Gastroesophageal sphincter (tissue), 4 donors: Measurements from ENCODE around the gene PDPN. TPM values are rescaled to one million over a fixed set of nuclear protein-coding genes. Genes with fewer than 3 reads are reported as not detected.

Experiments used
- ATAC-seq: fragments of 150-250 bp; one replicate; pipeline ENCODE4 v1.9.1; 2016; ENCODE audit warnings: mild to moderate bottlenecking, moderate library complexity
- H3K27ac ChIP-seq, 4 donors: fragments of 200-600 bp; sonication (generic) in 3 of 4; 1 replicate in 3 of 4; 2 replicates in 1 of 4; pipeline ENCODE4 v1.5.1; 2016 to 2019
- H3K27me3 ChIP-seq: fragments of 200-600 bp; sonication (generic); one replicate; pipeline ENCODE4 v1.5.1; 2019
- H3K36me3 ChIP-seq, 2 donors: fragments of 200-600 bp; sonication (generic); one replicate each; pipeline ENCODE4 v1.5.1; 2019; ENCODE audit warnings: control low read depth in 1 of 2
- H3K4me1 ChIP-seq, 3 donors: fragments of 200-600 bp; sonication (generic); 1 replicate in 2 of 3; 2 replicates in 1 of 3; pipeline ENCODE4 v1.5.1; 2016 to 2019; ENCODE audit warnings: control low read depth in 2 of 3
- H3K4me3 ChIP-seq, 2 donors: fragments of 200-600 bp; sonication (generic); one replicate each; pipeline ENCODE4 v1.5.1; 2019; ENCODE audit warnings: mild to moderate bottlenecking in 1 of 2, moderate library complexity in 1 of 2
- H3K9me3 ChIP-seq, 3 donors: fragments of 200-600 bp; sonication (generic); one replicate each; pipeline ENCODE4 v1.5.1; 2017 to 2019; ENCODE audit warnings: control low read depth in 2 of 3
- EP300 ChIP-seq: sonication (generic); formaldehyde crosslinking; IDR thresholded peaks from one replicate; pipeline ENCODE4 v1.6.1; 2017; ENCODE audit warnings: antibody characterized with exemption, mild to moderate bottlenecking
- POLR2A ChIP-seq, 2 donors: fragments of 450-650 bp; IDR thresholded peaks; one replicate each; pipeline ENCODE4 v1.6.1; 2017; ENCODE audit warnings: antibody characterized with exemption in 2 of 2, mild to moderate bottlenecking in 2 of 2, moderate library complexity in 1 of 2
- POLR2AphosphoS5 ChIP-seq: sonication (generic); formaldehyde crosslinking; IDR thresholded peaks from one replicate; pipeline ENCODE4 v1.6.1; 2017; ENCODE audit warnings: antibody characterized with exemption
- WGBS, 2 donors: methylation state at CpG; one replicate each; pipeline ENCODE4 v1.1.5; 2018; ENCODE audit warnings: low coverage in 1 of 2; 5-methylcytosine and 5-hydroxymethylcytosine counted together
- total RNA-seq, 4 donors: library from RNA; depleted of rRNA; stranded (reverse); fragments of >200 nt; gene quantifications; one replicate each; pipeline ENCODE4 v1.1.0, GENCODE V29; 2016
- TF ChIP-seq, protein P1 (sequence below), 4 experiments: fragments of 200-600 bp in 2 of 4; fragments of 450-650 bp in 2 of 4; sonication (generic) in 1 of 4; IDR thresholded peaks; one replicate each; pipeline ENCODE4 v1.5.1; 2017 to 2019; ENCODE audit warnings: antibody characterized with exemption in 4 of 4, mild to moderate bottlenecking in 2 of 4, moderate library complexity in 2 of 4

Gene PDPN
- total RNA-seq, 4 donors from 2014 or later, result 10.9 to 31.6 (median 17.3) TPM

DNA sequence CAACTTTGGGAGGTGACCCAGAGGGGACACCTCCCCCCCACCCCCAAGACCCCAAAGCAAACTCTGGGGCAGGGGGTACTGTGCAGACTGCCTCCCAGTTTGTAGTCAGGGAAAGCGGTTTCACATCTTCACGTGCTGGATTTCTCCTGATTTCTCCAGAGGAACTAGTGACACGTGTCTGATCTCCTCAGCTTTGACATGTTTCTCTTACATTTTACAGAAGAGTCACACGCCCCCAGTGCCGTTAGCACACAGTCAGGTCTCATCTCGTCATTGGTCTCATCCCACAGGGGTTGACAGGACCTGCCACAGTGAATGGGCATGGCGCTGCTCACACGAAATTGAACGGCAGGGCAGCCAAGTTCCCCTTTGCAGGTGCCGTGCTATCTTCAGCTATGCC lies 11.8 kb downstream of the PDPN start:
- Histone ChIP-seq H3K4me3 (no peak overlapping the region), H3K9me3 (no peaks in the 10 kb centered on the region), H3K27ac (peak overlapping the region in 2 of 4 donors; percentile 31 to 80), H3K27me3 (peaks cover 45% of the 10 kb centered on the region), H3K4me1 (peaks cover 0 to 5% (median 5%) of the 10 kb centered on the region in 3 donors), H3K36me3 (no peaks in the 10 kb centered on the region)
- TF ChIP-seq EP300 (no peak), POLR2A (IDR thresholded peaks at IDR 0.05) (no peak), POLR2AphosphoS5 (no peak)
- TF ChIP-seq, protein P1, sequence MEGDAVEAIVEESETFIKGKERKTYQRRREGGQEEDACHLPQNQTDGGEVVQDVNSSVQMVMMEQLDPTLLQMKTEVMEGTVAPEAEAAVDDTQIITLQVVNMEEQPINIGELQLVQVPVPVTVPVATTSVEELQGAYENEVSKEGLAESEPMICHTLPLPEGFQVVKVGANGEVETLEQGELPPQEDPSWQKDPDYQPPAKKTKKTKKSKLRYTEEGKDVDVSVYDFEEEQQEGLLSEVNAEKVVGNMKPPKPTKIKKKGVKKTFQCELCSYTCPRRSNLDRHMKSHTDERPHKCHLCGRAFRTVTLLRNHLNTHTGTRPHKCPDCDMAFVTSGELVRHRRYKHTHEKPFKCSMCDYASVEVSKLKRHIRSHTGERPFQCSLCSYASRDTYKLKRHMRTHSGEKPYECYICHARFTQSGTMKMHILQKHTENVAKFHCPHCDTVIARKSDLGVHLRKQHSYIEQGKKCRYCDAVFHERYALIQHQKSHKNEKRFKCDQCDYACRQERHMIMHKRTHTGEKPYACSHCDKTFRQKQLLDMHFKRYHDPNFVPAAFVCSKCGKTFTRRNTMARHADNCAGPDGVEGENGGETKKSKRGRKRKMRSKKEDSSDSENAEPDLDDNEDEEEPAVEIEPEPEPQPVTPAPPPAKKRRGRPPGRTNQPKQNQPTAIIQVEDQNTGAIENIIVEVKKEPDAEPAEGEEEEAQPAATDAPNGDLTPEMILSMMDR (IDR thresholded peaks at IDR 0.05), result no peak
- no peak for ATAC-seq
- WGBS, 2 donors, result 96% methylated on average over 4 of the region's 10 CpGs; no CpG with 5 or more reads in 1 of the 2 donors

DNA sequence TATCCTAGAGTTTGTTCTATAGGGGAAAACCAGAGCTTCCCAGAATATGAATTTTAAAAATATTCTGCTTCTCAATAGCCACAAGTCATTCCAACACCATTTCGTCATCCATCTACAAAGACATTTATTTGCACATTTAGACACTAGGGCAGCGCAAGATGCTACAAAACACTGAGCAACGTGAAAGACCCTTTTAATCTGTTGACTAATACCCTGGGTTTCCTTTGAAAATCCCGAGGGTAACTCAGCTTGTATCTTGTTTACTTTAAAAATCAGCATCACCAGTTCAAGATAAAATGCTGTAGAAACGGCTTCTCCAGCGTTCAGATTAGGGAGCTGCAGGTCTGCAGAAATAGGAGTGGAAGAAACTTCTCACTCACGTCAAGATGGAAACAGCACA lies 13.5 kb downstream of the PDPN start:
- H3K36me3 ChIP-seq, result no peaks in the 10 kb centered on the region
- no peak overlapping the region for H3K27ac ChIP-seq
- H3K4me1 ChIP-seq, result peaks cover 0 to 5% (median 5%) of the 10 kb centered on the region in 3 donors
- ATAC-seq, result no peak
- 38 to 55% methylated on average over 7 of the region's 7 CpGs for WGBS, 2 donors
- TF ChIP-seq EP300, result no peak
- TF ChIP-seq, protein P1 (IDR thresholded peaks at IDR 0.05), result no peak
- no peak for TF ChIP-seq POLR2AphosphoS5
- TF ChIP-seq POLR2A (IDR thresholded peaks at IDR 0.05), result no peak
- H3K27me3 ChIP-seq, result peaks cover 48% of the 10 kb centered on the region
- H3K4me3 ChIP-seq, result no peak overlapping the region
- no peaks in the 10 kb centered on the region for H3K9me3 ChIP-seq

DNA sequence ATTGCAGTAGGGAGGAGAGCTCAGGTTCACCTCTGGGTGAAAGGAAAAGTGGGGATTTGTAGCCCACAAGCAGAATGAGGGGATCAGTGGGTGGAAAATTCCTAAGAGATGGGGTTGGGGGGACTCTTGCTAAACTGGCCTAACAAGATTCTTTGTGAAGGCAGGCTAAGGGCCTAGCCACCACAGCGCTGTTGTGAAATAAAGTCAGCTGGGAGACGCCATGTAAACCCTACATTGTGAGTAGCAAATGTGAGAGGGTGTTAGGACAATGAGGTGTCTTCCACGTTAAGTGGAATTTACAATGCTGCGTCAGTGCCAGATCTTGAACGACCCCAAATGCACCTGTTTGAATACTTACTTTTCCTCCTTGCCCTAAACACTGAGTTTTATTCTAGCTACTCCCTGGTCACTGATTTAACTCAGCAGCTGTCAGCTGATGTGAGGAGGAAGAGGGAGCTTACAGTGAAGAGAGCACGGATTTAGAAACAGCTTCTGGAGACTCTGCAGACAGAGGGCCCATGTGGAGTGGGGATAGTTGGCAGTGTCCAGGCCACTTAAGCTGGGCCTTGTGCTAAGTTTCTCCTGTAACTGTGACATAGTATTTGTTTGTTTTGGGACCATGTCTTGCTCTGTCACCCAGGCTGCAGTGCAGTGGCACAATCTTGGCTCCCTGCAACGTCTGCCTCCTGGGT lies 17.3 kb downstream of the PDPN start:
- ATAC-seq, result no peak
- WGBS, 2 donors, result 69 to 92% methylated on average over 7 of the region's 7 CpGs
- Histone ChIP-seq H3K4me1 (no peaks in the 10 kb centered on the region), H3K4me3 (no peak overlapping the region), H3K27me3 (peaks cover 32% of the 10 kb centered on the region), H3K9me3 (no peaks in the 10 kb centered on the region), H3K27ac (no peak overlapping the region), H3K36me3 (no peaks in the 10 kb centered on the region)
- TF ChIP-seq POLR2AphosphoS5 (no peak), POLR2A (IDR thresholded peaks at IDR 0.05) (no peak)

DNA sequence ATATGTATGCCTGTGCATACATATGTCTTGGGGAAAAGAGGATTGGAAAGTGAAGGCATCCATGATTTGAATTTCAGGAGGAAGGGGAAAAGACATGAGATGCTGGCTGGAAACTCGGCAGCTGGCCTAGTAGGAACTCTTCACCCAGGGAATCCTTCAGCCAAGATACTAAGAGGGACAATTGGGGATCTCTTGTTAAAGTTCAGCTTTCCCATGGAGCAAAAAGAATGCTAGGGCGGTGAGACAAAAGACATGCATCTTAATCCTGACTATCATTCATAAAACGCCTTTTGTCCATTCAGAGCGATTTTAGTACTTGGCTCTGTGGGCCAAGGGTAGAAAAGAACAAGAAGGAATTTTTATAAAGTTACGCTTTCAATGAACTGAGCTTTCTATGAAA lies 20.5 kb downstream of the PDPN start:
- WGBS, 2 donors, result 77 to 88% methylated on average over 4 to 5 of the region's 5 CpGs
- Histone ChIP-seq H3K27ac (no peak overlapping the region), H3K27me3 (peaks cover 21% of the 10 kb centered on the region), H3K4me3 (no peak overlapping the region), H3K9me3 (no peaks in the 10 kb centered on the region), H3K4me1 (no peaks in the 10 kb centered on the region), H3K36me3 (no peaks in the 10 kb centered on the region)
- no peak for ATAC-seq
- TF ChIP-seq POLR2AphosphoS5 (no peak), POLR2A (IDR thresholded peaks at IDR 0.05) (no peak), EP300 (no peak)
- TF ChIP-seq, protein P1 (IDR thresholded peaks at IDR 0.05), result no peak

DNA sequence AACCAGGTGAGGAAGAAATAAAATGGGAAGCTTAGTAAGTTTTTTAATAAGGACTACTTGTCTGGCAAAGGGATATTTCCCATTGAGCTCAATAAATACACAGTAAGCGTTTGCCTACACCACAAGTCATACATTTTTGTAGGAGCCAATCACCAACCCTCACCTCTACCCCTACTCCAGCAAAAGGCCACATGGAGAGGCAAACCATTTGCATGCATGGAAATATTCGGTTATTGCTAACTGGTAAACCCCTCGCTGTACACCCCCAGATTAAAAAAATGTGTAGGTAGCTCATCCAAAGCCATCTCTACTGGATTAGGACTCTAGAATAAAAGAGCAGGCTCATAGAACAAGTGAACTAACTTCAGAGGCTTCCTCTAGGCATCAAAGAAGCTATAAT lies 21.1 kb downstream of the PDPN start:
- peaks cover 17% of the 10 kb centered on the region for H3K27me3 ChIP-seq
- no peak for ATAC-seq
- H3K4me3 ChIP-seq, result no peak overlapping the region
- WGBS, 2 donors, result 76 to 87% methylated on average over 3 of the region's 3 CpGs
- H3K36me3 ChIP-seq, result no peaks in the 10 kb centered on the region
- TF ChIP-seq EP300 (no peak), POLR2A (IDR thresholded peaks at IDR 0.05) (no peak), POLR2AphosphoS5 (no peak)
- TF ChIP-seq, protein P1 (IDR thresholded peaks at IDR 0.05), result no peak
- no peaks in the 10 kb centered on the region for H3K4me1 ChIP-seq
- H3K27ac ChIP-seq, result no peak overlapping the region
- no peaks in the 10 kb centered on the region for H3K9me3 ChIP-seq
